ENCODE measurements around the gene ANO8. TPM values are rescaled to one million over a fixed set of nuclear protein-coding genes. Genes with fewer than 3 reads are reported as not detected.

Gene ANO8
- polyA plus RNA-seq, 3 donors: 0.11 to 14.1 TPM; not detected in 1

- peak overlapping the region in 1 of 7 donors; percentile 61 for H3K27ac Mint-ChIP-seq
- H3K9me3 ChIP-seq (replicated peaks in 1 of 2; ENCODE audit: control insufficient read depth in 1 of 2, insufficient read depth in 1 of 2, low read length in 2 of 2): no peaks in the 10 kb centered on the region
- no peak for TF ChIP-seq CTCF (IDR thresholded peaks at IDR 0.05)
- no peak overlapping the region for H3K27ac ChIP-seq (ENCODE audit: low read depth in 1 of 2, low read length in 2 of 2)
- H3K4me3 ChIP-seq (replicated peaks in 1 of 3; ENCODE audit: low read depth in 2 of 3, low read length in 3 of 3): no peak overlapping the region
- H3K79me2 ChIP-seq (ENCODE audit: insufficient read depth, low read length): peaks cover 9% of the 10 kb centered on the region
- no peaks in the 10 kb centered on the region for H3K27me3 ChIP-seq (ENCODE audit: control insufficient read depth in 2 of 2, insufficient read depth in 2 of 2, low read length in 2 of 2)
- no peak overlapping the region for H3K9ac ChIP-seq (ENCODE audit: insufficient read depth, low read length, poor library complexity, severe bottlenecking)
- H3K36me3 Mint-ChIP-seq: peaks cover 9 to 17% of the 10 kb centered on the region in 2 donors
- peaks cover 0 to 1% (median 0%) of the 10 kb centered on the region in 3 donors for H3K27me3 Mint-ChIP-seq (ENCODE audit: low read depth in 3 of 3)
- H3K9me3 Mint-ChIP-seq: no peaks in the 10 kb centered on the region
- DNase-seq: no peak
- H4K20me1 ChIP-seq (ENCODE audit: insufficient read depth, low read length): no peaks in the 10 kb centered on the region
- no peak overlapping the region for H3K4me3 Mint-ChIP-seq
- 88% methylated on average over 21 of the region's 21 CpGs for WGBS (ENCODE audit: insufficient coverage)
- H3K4me1 Mint-ChIP-seq: peaks cover 21% of the 10 kb centered on the region
- no peak overlapping the region for H2AFZ ChIP-seq (ENCODE audit: insufficient read depth, low read depth, low read length, poor library complexity, severe bottlenecking)
- peaks cover 27 to 37% of the 10 kb centered on the region in 2 donors for H3K4me1 ChIP-seq (ENCODE audit: control insufficient read depth in 1 of 2, insufficient read depth in 2 of 2, low read length in 2 of 2)
- H3K4me2 ChIP-seq (replicated peaks; ENCODE audit: extremely low read depth, low read length, poor library complexity, severe bottlenecking): no peak overlapping the region
- peaks cover 4 to 6% of the 10 kb centered on the region in 2 donors for H3K36me3 ChIP-seq (replicated peaks in 1 of 2; ENCODE audit: control insufficient read depth in 1 of 2, insufficient read depth in 2 of 2, low read length in 2 of 2)
- intact Hi-C loops (cut with micrococcal nuclease): no loop called here
Observed at GRCh38 chr19:17340302-17340870, 5.7 kb upstream of the ANO8 start.

GRCh38 chr19:17339088-17339741, 4.6 kb upstream of the ANO8 start:
- no peak overlapping the region for H3K4me2 ChIP-seq (replicated peaks; ENCODE audit: extremely low read depth, low read length, poor library complexity, severe bottlenecking)
- H2AFZ ChIP-seq (ENCODE audit: insufficient read depth, low read depth, low read length, poor library complexity, severe bottlenecking): no peak overlapping the region
- no peak for DNase-seq
- no peak overlapping the region for H3K27ac ChIP-seq (ENCODE audit: low read depth in 1 of 2, low read length in 2 of 2)
- intact Hi-C loops (cut with micrococcal nuclease): loop anchor here in 1 of 2 donors (5.0 kb wide), 1 partner anchor 37 kb away; the partner anchor contains the start of gene ABHD8
- H3K27me3 Mint-ChIP-seq (ENCODE audit: low read depth in 3 of 3): peaks cover 0 to 1% (median 0%) of the 10 kb centered on the region in 3 donors
- H3K27me3 ChIP-seq (ENCODE audit: control insufficient read depth in 2 of 2, insufficient read depth in 2 of 2, low read length in 2 of 2): no peaks in the 10 kb centered on the region
- no peak overlapping the region for H3K9ac ChIP-seq (ENCODE audit: insufficient read depth, low read length, poor library complexity, severe bottlenecking)
- H3K36me3 ChIP-seq (replicated peaks in 1 of 2; ENCODE audit: control insufficient read depth in 1 of 2, insufficient read depth in 2 of 2, low read length in 2 of 2): peaks cover 4 to 6% of the 10 kb centered on the region in 2 donors
- H3K9me3 ChIP-seq (replicated peaks in 1 of 2; ENCODE audit: control insufficient read depth in 1 of 2, insufficient read depth in 1 of 2, low read length in 2 of 2): no peaks in the 10 kb centered on the region
- no peaks in the 10 kb centered on the region for H3K9me3 Mint-ChIP-seq
- H4K20me1 ChIP-seq (ENCODE audit: insufficient read depth, low read length): no peaks in the 10 kb centered on the region
- H3K4me1 ChIP-seq (ENCODE audit: control insufficient read depth in 1 of 2, insufficient read depth in 2 of 2, low read length in 2 of 2): peaks cover 33 to 46% of the 10 kb centered on the region in 2 donors
- no peak overlapping the region for H3K4me3 ChIP-seq (replicated peaks in 1 of 3; ENCODE audit: low read depth in 2 of 3, low read length in 3 of 3)
- peaks cover 12% of the 10 kb centered on the region for H3K79me2 ChIP-seq (ENCODE audit: insufficient read depth, low read length)
- no peak overlapping the region for H3K4me3 Mint-ChIP-seq
- peaks cover 9 to 17% of the 10 kb centered on the region in 2 donors for H3K36me3 Mint-ChIP-seq
- WGBS (ENCODE audit: insufficient coverage): 96% methylated on average over 16 of the region's 34 CpGs
- peaks cover 28% of the 10 kb centered on the region for H3K4me1 Mint-ChIP-seq
- TF ChIP-seq CTCF (IDR thresholded peaks at IDR 0.05): no peak
- no peak overlapping the region for H3K27ac Mint-ChIP-seq

Data from CD14-positive monocyte (primary cell).